Fibroblast of skin of back (primary cell): Measurements from ENCODE around the gene C2orf69.

ENCODE experiments used
- DNase-seq: peaks from one replicate; pipeline ENCODE4 v3.0.0-alpha.2; 2013

C2orf69 gene

DNA sequence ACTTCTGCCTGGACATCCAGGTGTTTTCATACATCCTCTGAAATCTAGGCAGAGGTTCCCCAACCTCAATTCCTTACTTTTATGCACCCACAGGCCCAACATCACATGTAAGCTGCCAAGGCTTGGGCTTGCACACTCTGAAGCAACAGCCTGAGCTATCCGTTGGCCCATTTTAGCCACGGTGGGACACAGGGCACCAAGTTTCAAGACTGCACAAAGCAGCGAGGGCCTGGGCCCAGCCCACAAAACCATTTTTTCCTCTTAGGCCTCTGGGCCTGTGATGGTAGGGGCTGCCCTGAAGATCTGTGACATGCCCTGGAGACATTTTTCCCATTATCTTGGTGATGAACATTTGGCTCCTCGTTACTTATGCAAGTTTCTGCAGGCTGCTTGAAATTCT, 5.9 kb downstream of the C2orf69 start:
- DNase-seq, result no peak

DNA sequence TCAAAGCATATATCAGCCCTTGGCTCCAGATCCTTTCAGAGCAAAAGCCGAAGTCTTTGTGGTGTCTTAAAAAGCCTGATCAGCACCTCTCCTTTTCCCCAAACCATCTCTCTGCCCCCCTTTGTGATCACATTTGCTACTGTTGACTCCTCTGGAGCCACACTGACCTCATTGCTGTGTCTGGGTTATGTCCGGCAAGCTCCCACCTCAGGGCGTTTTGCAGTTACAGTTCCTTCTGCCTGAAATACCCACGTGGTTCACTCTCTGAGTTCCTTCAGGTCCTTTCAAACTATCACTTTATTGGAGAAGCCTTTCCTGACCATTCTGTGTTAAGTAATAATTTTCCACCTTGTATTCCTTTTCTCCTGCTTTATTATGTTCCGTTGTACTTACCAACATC, 11.8 kb downstream of the C2orf69 start:
- DNase-seq, result no peak

DNA sequence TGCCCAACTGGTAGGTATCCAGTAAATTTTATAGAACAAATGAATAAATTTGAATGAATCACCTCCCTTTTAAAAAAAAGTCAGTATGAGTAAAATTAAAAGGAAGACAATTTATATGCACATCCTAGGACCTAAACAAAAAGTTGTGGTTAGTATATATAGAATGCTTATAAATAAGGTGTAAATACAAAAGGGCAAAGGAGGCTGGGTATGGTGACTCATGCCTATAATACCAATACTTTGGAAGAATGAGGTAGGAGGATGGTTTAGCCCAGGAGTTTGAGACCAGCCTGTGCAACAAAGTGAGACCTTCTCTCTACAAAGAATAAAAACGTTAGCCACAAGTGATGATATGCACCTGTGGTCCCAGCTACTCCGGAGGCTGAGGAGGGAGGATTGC, 12.8 kb downstream of the C2orf69 start:
- DNase-seq, result no peak

DNA sequence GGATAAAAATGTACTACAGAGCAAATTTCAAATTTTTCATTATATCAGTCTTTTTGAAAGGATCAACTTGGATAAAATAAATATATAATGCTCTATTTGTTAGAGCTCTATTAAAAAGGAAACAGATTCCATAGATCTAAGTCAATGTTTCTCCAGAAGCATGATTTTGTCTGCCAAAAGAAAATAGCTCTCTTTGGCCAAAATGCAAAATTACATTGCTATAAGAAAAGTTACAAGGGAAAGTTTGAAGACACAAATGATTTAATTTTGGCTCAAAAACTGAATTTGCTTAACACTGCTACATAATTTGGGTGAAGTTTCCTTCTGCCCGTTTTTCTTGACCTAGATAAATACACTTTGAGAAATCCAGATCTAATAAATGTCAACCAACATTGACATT, 15.7 kb downstream of the C2orf69 start:
- peak; percentile 17 for DNase-seq

DNA sequence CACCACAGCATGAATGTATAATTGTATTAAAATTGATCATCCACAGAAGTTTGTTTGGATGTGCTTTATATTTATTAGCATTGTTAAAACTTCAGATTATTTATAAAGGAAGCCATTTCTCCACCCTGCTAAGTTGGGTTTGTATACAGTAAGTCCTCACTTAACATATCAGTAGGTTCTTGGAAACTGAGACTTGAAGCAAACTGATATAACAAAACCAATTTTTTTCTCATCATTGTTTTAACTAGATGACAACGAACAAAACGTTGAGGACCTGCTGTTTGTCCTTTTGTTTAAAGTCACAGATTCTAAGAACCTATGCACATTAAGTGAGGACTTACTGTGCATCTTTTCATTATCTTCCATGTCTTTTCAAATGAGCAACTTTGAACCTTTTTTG, 17.1 kb downstream of the C2orf69 start:
- DNase-seq, result no peak

DNA sequence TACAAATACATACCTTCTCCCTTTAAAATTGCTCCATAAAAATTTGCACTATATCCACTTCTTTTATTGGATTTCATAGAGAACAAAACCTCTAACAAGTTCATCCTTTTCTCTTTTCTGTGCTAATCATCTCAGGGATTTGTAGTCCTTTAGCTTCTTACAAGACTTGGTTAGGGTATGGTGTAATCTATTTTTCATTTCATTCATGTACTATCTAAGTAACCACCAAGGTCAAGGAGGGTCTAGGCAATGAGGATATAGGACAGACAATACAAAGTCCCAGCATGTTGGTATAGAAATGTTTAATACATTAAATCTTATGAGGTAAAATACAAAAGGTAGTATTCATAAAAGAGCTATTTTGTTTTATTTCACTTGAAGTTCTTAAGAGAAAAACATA, 17.5 kb downstream of the C2orf69 start:
- DNase-seq, result no peak

DNA sequence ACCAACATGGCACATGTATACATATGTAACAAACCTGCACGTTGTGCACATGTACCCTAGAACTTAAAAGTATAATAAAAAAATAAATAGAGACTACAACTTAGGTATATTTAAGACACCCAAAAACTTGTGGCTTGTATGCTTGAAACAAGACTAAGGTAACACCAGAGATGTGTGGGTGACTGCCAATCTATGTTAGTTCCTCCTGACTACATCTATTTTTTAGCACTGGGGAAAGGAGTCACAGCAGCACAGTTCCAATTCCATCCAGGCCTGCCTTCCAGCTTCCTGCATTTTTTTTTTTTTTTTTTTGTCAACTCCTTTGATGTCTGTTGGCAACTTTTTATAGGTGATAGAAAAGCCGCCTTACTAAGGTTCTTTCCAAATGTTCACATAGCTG, 18.2 kb downstream of the C2orf69 start:
- DNase-seq, result no peak

DNA sequence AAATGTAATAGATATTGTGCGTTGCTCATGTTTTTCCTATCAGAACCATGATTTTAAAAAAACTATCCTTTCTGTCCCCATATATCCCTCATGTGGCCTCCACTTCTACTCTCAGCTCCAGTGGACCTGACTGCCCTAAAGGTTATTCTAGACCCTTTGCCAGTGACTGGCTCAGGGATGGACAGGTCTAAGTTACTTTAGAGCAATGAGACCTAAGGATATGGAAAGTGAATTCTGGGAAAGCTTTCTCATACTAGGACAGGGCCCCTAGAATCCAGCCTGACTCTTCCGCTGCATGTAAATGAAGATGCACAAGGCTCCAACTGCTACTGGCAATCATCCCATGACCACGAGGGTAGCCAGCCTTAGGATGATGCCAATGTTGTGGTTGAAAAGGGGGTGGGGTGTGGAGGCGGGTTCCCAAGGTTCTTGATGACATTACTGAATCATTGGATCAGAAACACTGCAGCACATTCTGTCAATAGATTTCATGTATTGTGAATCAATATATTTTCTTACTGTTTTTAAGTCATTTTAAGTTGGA, 21.3 kb downstream of the C2orf69 start:
- DNase-seq, result peak; percentile 4

DNA sequence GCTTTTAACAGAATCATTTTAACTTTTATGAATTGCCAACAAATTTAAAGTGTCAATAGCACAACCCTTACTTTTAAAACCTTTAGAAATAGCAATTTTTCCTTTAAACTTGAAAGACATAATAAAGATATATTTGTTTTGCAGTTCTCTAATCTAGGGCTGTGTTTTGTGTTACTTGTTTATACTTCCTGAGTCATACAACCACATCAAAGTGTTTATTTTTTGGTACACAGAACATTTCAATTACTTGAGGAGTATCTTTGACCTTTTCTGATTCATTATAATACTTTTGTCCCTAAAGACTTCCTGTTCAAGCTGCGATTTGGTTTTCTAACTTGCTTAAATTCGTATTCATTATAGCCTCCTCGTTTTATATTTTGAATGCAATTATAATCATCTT, 22.4 kb downstream of the C2orf69 start:
- DNase-seq, result no peak

DNA sequence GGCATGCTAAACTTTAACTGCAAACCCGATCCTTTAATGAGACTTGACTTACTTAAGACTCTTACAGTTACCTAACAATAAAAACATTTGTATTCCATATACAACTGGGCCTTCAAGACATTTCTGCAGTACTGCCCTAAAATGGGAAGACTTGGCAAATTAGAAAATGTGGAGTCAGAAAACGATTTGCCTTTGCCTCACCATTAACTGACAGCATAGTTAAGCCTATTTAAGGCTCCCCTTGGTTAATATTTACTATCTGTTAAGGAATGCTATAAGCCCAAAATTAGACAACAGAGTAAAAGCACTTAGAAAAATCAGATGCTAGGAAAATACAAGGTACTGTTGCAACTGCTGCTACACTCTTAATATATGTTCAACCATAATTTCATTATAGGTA, 25.5 kb downstream of the C2orf69 start:
- DNase-seq, result no peak

DNA sequence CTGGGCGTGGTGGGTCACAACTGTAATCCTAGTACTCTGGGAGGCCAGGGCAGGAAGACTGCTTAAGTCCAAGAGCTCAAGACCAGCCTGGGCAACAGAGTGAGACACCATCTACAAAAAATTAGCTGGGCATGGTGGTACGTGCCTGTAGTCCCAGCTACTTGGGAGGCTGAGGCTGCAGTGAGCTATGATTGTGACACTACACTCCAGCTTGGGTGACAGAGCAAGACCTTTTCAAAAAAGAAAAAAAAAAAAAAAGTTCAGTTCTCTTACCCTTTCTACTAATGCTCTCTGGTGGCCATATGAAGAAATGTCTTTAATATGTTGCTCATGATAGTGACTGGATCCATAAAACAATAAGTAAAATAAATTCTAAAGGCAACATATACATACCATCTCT, 29.3 kb downstream of the C2orf69 start:
- peak; percentile 35 for DNase-seq

DNA sequence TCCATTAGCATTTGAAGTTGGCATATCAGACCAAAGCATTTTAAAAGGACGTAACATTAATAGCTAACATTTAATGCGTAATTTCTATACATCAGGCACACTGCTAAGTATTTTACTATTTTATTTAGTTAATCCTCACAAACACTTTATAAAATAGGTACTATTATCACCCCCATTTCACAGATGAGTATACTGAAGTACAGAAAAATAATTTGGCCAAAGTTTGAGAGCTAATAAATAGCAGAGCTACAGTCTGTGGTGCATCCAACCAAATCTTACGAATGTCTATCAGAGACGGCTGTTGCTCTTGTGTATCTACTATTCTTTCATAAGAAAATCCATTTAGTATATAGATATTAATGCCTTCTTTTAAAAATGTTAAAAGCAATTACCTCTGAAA, 32.3 kb downstream of the C2orf69 start:
- DNase-seq, result no peak

DNA sequence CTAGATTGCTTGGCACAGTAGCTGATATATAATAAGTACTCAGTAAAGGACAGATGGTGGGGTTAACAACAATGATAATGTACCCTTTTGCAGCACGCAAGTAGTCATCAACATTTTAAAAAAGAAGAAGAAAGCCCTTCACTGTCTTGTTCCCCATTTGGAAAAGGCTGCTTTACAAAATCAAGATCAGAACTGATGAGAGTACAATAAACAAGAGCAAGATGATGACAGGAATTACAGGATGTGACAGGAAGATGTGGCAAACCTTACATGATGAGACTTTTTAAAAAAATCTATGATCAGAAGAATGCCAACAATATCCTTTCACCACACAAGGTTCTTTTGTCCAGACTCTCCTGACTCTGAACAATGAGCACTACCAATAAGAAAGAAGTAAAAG, 35.1 kb downstream of the C2orf69 start:
- no peak for DNase-seq

DNA sequence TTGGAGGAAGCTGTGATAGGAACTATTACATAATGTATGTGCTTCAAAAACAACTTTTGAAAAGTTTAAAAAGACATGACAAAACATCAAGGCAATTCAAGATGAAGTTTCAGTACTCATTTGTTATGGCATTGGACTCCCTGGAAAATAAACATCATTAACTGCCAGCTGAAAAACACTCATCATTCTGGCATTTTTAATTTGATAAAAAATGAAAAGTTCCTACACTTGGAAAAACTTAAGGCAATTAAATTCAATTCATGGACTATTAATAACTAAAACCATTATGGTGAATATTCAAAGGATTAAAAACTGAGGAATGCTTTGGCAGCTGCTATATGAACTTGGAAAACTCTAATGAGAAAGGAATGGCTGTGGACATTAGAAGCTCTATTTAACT, 35.7 kb downstream of the C2orf69 start:
- DNase-seq, result no peak

DNA sequence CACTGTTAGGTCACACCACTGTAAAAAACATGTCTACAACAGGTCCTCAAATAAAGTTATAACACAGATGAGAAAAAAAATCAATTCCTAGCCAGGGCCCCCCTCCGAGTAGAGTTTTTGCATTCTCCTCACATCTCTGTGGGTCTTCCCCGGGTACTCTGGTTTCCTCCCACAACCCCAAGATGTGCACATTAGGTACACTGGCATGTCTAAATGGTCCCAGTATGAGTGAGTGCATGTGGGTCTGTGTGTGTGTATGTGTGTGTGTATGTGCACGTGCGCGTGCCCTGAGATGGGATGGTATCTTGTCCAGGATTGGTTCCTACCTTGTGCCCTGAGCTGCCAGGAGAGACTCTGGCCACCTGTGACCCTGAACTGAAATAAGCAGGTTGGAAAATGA, 39.3 kb downstream of the C2orf69 start:
- DNase-seq, result no peak

DNA sequence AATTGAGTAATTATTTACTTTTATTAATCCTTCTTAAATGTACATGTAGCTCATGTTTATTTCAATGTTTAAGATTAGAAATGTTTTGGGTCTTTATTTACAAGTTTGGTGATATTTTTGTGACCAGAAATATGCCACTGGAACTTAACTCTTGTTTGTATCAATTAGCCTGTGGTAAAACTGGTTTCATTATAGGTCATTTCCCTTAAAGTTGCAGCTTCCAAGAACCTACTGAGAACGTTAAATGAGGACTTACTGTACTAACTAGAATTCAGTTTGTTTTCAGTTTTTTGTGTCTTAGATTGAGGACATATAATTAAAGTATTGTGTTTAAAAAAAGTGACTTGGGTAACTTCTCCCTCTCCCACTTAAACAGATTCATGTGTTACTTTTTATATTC, 39.9 kb downstream of the C2orf69 start:
- no peak for DNase-seq

DNA sequence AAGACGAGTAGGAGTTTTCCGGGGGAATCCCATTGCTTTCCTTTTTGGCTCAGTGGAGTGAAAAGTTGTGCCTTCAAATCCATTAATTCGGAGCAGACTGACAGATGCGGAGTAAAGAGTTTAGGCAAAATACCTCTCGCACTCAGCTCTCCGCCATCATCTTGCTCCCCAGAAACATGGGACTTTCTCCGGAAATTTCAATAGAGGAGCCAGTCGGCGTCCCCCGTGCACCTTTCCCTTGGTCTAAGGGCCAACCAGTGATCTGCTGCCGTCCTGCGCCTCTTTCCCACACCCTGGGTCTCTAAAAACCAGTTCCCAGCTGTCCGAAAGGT, 43.9 kb downstream of the C2orf69 start:
- no peak for DNase-seq

DNA sequence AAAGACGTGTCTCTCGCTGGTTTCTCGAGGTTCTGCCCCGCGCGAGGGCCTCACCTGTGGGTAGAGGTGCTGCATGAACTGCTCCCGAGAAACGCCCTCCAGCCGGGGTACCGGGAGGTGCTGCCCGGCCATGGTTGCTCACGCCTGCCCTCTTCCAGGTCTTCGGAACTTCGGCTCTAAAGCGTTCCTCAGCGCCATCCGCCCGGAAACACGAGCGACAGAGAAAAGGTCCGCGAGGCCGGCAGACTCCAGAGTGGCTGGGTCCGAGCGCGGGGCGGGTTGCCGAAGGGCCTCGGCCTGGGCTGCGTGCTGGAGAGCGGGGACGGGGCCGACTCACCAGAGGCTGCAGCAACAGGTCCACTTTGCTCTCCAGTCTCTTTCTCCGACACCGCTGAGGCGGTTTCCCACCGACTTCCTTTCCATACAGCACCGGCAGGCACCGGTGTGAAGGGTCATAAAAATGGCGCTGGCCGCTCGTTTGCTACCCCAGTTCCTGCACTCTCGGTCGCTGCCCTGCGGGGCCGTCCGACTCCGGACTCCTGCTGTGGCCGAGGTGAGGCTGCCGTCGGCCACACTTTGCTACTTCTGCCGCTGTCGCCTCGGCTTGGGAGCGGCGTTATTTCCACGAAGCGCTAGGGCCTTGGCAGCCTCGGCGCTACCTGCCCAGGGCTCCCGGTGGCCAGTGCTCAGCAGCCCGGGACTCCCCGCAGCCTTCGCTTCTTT, 44.4 kb downstream of the C2orf69 start, which contains the start of the genes MAIP1 and TYW5:
Gene MAIP1, plus strand, starts transcription at position 244 of the 723 bp plus-strand sequence. Its CDS starts 217 bp downstream, at position 461.
Gene TYW5, minus strand, starts transcription at position 153 of the 723 bp plus-strand sequence. Its CDS starts 21 bp downstream, at position 132.
- peak; percentile 85 for DNase-seq

DNA sequence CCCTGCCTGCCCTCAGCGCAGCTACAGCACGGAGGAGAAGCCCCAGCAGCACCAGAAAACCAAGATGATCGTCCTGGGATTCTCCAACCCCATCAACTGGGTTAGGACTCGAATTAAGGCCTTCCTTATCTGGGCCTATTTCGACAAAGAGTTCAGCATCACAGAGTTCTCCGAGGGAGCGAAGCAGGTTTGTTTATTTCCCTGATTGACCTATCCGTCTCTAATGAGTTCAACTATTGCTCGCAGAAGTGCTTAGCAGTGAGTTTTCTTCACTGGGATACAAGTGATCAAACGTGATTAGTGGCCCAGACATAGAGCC, 44.9 kb downstream of the C2orf69 start:
- DNase-seq, result no peak

DNA sequence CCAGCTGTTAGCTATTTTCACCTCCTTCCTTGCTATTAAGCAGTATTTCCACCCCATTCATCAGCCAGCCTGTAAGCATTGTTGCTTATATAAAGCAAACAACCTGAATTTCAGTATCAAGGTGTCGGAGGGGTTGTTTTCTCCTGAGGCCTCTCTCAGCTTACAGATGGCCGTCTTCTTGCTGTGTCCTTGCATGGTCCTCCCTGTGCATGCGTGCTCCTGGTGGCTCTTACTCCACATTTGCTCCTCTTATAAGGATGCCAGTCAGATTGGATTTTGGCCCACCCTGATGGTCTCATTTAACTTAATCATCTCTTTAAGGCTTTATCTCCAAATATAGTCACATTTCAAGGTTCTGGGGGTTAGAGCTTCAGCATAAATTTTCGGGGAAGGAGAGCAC, 46.9 kb downstream of the C2orf69 start:
- no peak for DNase-seq

DNA sequence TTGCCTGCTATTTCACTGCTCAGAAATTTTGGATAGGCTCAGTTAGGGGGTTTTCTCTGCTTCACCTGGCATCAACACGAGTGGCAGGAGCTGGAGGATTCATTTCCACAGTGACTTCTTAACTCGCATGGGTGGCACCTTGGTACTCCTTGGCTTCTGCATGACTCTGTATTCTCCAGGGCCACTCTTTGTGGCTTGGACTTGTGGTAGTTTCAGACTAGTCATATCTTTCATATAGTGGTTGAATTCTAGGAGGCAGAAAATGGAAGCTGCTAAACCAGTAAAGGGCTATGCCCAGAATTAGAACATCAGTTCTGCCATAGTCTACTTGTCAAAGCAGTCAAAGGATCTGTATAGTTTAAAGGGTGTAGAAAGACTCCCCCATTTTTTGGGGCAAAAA, 51.1 kb downstream of the C2orf69 start:
- no peak for DNase-seq

DNA sequence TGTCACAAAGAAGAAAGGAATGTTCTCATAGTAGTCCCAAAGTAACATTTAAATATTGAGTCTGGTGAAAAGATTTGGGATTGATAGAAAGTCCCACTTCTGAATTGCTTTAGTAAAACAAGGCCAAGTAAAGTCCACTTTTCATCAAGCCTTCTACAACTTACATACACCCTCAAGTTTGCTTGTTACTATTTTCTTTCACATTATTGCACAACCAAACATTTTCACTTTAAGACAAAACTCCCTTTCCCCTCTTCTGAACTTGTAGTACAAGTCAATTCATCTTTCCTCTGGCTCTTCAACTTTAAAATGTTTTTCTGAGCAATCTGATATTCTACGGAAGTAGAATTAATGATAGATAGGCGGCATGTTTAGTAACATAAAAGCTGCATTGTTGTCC, 55.3 kb downstream of the C2orf69 start:
- DNase-seq, result no peak

DNA sequence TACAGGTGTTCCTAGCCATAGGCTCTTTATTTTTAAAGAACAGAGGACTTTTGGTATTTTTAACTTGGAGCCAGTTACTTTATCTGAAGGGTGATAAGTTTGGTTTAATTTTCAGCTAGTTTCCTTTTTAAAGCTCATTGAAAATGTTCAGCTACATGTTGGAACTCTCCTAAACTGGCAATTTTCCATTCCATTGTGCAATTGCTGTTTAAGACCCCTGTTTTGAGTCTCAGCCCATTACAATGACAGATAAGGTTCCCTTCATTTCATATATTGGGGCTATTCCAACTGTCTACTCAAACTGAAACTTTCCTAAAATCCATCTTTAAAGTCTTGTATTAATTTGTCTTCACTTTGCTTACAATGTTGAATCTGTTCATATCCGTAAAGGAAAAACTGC, 55.9 kb downstream of the C2orf69 start:
- no peak for DNase-seq

DNA sequence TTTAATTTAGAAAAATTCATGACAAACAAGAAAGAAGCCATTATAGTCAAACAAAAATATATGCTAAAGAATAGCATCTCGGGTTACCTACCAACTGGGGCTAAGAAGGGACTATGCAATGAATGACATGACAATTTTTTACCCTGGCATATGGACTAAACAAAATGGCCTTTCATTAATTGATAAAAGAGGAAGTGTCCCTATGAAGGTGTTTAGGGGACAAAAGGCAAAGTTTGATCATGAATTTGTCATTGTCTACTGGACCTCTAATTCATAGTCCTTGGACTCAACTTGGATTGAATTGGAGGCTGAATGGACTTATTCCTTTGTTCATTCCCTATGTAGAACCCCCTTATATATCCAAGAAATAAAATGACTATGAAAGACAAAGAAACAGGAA, 57.0 kb downstream of the C2orf69 start:
- DNase-seq, result no peak

DNA sequence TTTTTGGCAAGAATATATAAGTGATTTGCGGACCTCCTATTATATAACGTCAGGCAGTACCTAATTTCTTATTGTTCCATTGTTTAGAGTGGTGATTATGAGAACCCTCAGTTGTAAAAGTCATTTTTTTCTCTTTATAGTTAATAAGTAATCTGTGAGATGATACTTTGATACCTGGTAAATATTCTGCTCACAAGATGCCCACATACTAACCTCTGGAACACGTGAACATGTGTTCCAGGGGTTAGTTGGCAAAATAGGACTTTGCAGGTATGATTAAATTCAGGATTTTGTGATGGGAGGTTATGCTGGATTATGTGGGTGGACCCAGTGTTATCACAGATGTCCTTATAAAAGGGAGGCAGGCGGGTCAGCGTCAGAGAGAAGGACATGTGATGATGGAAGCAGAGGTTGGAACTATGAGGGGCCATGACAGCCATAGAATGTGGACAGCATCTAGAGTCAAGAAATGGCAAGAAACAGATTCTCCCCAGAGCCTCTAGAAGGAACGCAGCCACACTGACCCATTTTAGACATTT, 61.1 kb downstream of the C2orf69 start:
- no peak for DNase-seq
